H9 (cell line): Measurements from ENCODE around the gene SFXN2. TPM values are rescaled to one million over a fixed set of nuclear protein-coding genes. Genes with fewer than 3 reads are reported as not detected.

Experiments
- DNase-seq: peaks from one replicate; pipeline ENCODE4 v3.0.0-alpha.2; 2017
- H2AFZ ChIP-seq: one replicate; pipeline ENCODE4 v1.6.1; 2013; ENCODE audit warnings: mild to moderate bottlenecking, low read length, control low read depth, moderate library complexity
- H2AK5ac ChIP-seq: 2 replicates; pipeline ENCODE4 v1.6.1; 2013; ENCODE audit warnings: low read length, control low read depth, mixed read lengths; ENCODE audit not compliant: insufficient read length
- H2BK120ac ChIP-seq: one replicate; pipeline ENCODE4 v1.6.1; 2013; ENCODE audit warnings: low read depth, mild to moderate bottlenecking, low read length, control low read depth, inconsistent platforms; ENCODE audit not compliant: poor library complexity, severe bottlenecking
- H2BK12ac ChIP-seq: 2 replicates; pipeline ENCODE4 v1.6.1; 2013; ENCODE audit warnings: low read length, control low read depth, mixed read lengths, low read depth; ENCODE audit not compliant: insufficient read length
- H2BK15ac ChIP-seq: 2 replicates; pipeline ENCODE4 v1.6.1; 2013; ENCODE audit warnings: low read depth, low read length, control low read depth
- H2BK20ac ChIP-seq: one replicate; pipeline ENCODE4 v1.6.1; 2013; ENCODE audit warnings: low read depth, mild to moderate bottlenecking, low read length, control low read depth, inconsistent platforms; ENCODE audit not compliant: poor library complexity, severe bottlenecking
- H2BK5ac ChIP-seq: 2 replicates; pipeline ENCODE4 v1.6.1; 2013; ENCODE audit warnings: low read length, control low read depth, mixed read lengths; ENCODE audit not compliant: insufficient read length
- H3K14ac ChIP-seq: 2 replicates; pipeline ENCODE4 v1.6.1; 2013; ENCODE audit warnings: low read length, control low read depth; ENCODE audit not compliant: insufficient read depth
- H3K18ac ChIP-seq: 2 replicates; pipeline ENCODE4 v1.6.1; 2013; ENCODE audit warnings: low read depth, mild to moderate bottlenecking, mixed read lengths, low read length, control low read depth; ENCODE audit not compliant: insufficient read length
- H3K23ac ChIP-seq: 2 replicates; pipeline ENCODE4 v1.6.1; 2013; ENCODE audit warnings: low read length, control low read depth, mixed read lengths, low read depth; ENCODE audit not compliant: insufficient read length
- H3K23me2 ChIP-seq: 2 replicates; pipeline ENCODE4 v1.6.1; 2013; ENCODE audit warnings: low read depth, mild to moderate bottlenecking, mixed read lengths, low read length, control low read depth; ENCODE audit not compliant: insufficient read length, poor library complexity, severe bottlenecking
- H3K27ac ChIP-seq: 2 replicates; pipeline ENCODE4 v1.5.1; 2013; ENCODE audit warnings: low read length, control low read depth, mixed read lengths, low read depth; ENCODE audit not compliant: insufficient read length
- H3K27me3 ChIP-seq: 2 replicates; pipeline ENCODE4 v1.6.1; 2013; ENCODE audit warnings: low read length, control low read depth, inconsistent platforms; ENCODE audit not compliant: insufficient read depth
- H3K4ac ChIP-seq: 2 replicates; pipeline ENCODE4 v1.6.1; 2013; ENCODE audit warnings: low read depth, mild to moderate bottlenecking, control low read depth, inconsistent platforms, low read length, moderate library complexity
- H3K4me1 ChIP-seq: 2 replicates; pipeline ENCODE4 v1.6.1; 2013; ENCODE audit warnings: low read length, control low read depth, inconsistent platforms; ENCODE audit not compliant: insufficient read depth
- H3K4me2 ChIP-seq: 2 replicates; pipeline ENCODE4 v1.6.1; 2013; ENCODE audit warnings: low read length, control low read depth, mixed read lengths; ENCODE audit not compliant: insufficient read length, insufficient read depth
- H3K56ac ChIP-seq: 2 replicates; pipeline ENCODE4 v1.6.1; 2013; ENCODE audit warnings: low read depth, mild to moderate bottlenecking, mixed read lengths, low read length, control low read depth; ENCODE audit not compliant: insufficient read length
- H3K79me1 ChIP-seq: 2 replicates; pipeline ENCODE4 v1.6.1; 2013; ENCODE audit warnings: low read depth, mild to moderate bottlenecking, moderate library complexity, low read length, control low read depth, inconsistent platforms; ENCODE audit not compliant: insufficient read depth, poor library complexity, severe bottlenecking
- H3K79me2 ChIP-seq: 2 replicates; pipeline ENCODE4 v1.6.1; 2013; ENCODE audit warnings: low read length, control low read depth, inconsistent platforms; ENCODE audit not compliant: insufficient read depth
- H3K9ac ChIP-seq: 2 replicates; pipeline ENCODE4 v1.6.1; 2013; ENCODE audit warnings: low read length, control low read depth, mixed read lengths; ENCODE audit not compliant: insufficient read length; ENCODE audit errors: extremely low read depth
- H3K9me3 ChIP-seq: one replicate; pipeline ENCODE4 v1.6.1; 2013; ENCODE audit warnings: low read depth, low read length, inconsistent platforms; ENCODE audit not compliant: control insufficient read depth
- H3T11ph ChIP-seq: one replicate; pipeline ENCODE4 v1.6.1; 2013; ENCODE audit warnings: mild to moderate bottlenecking, low read length, control low read depth, inconsistent platforms
- H4K20me1 ChIP-seq: one replicate; pipeline ENCODE4 v1.6.1; 2013; ENCODE audit not compliant: control insufficient read depth, insufficient read length, insufficient read depth
- H4K5ac ChIP-seq: 2 replicates; pipeline ENCODE4 v1.6.1; 2013; ENCODE audit warnings: low read depth, mild to moderate bottlenecking, mixed read lengths, low read length, control low read depth; ENCODE audit not compliant: insufficient read length
- H4K8ac ChIP-seq: replicated peaks from 2 replicates; pipeline ENCODE4 v1.6.1; 2013; ENCODE audit warnings: low read length, control low read depth, mixed read lengths, low read depth; ENCODE audit not compliant: insufficient read length
- H4K91ac ChIP-seq: 2 replicates; pipeline ENCODE4 v1.6.1; 2013; ENCODE audit warnings: low read depth, mild to moderate bottlenecking, moderate library complexity, mixed read lengths, low read length, control low read depth; ENCODE audit not compliant: insufficient read length
- H3K27ac Mint-ChIP-seq, 3 experiments: 2 replicates in 2 of 3; 3 replicates in 1 of 3; pipeline ENCODE4 v1.8.0; 2020 to 2021; ENCODE audit warnings: mixed read lengths in 3 of 3, mild to moderate bottlenecking in 1 of 3, moderate library complexity in 1 of 3
- H3K27me3 Mint-ChIP-seq: 2 replicates; pipeline ENCODE4 v1.8.0; 2021; ENCODE audit warnings: low read depth, mild to moderate bottlenecking, moderate library complexity, mixed read lengths
- H3K36me3 Mint-ChIP-seq, 3 experiments: 2 replicates in 2 of 3; 3 replicates in 1 of 3; pipeline ENCODE4 v1.8.0; 2020 to 2021; ENCODE audit warnings: low read depth in 3 of 3, mixed read lengths in 3 of 3; ENCODE audit not compliant: insufficient read depth in 1 of 3
- H3K4me1 Mint-ChIP-seq, 2 experiments: 2 replicates each; pipeline ENCODE4 v1.8.0; 2020; ENCODE audit warnings: mixed read lengths in 2 of 2
- H3K4me3 Mint-ChIP-seq, 2 experiments: 2 replicates in 1 of 2; 3 replicates in 1 of 2; pipeline ENCODE4 v1.8.0; 2020 to 2021; ENCODE audit warnings: mild to moderate bottlenecking in 2 of 2, mixed read lengths in 2 of 2, moderate library complexity in 1 of 2
- H3K9me3 Mint-ChIP-seq, 2 experiments: 2 replicates in 1 of 2; 3 replicates in 1 of 2; pipeline ENCODE4 v1.8.0; 2020; ENCODE audit warnings: mild to moderate bottlenecking in 2 of 2, mixed read lengths in 2 of 2, moderate library complexity in 1 of 2
- CTCF ChIP-seq: fragments of 200-600 bp; sonication (generic); conservative IDR thresholded peaks from 3 replicates; pipeline ENCODE4 v1.8.0; 2021; ENCODE audit warnings: antibody characterized with exemption, mild to moderate bottlenecking
- WGBS: extraction: QIAGEN DNeasy Blood & Tissue Kit; methylation state at CpG from one replicate; pipeline ENCODE4 v1.1.7; 2013; ENCODE audit warnings: missing lambda C conversion rate, low lambda C conversion rate, mixed read lengths; ENCODE audit not compliant: insufficient read length; ENCODE audit errors: extremely low coverage; 5-methylcytosine and 5-hydroxymethylcytosine counted together
- total RNA-seq: library from RNA; stranded (reverse); gene quantifications from 2 replicates; pipeline ENCODE4 v1.2.1, GENCODE V29; 2021

Gene SFXN2
- total RNA-seq, 1 experiment from 2014 or later, result 34.7 TPM

GRCh38 chr10:102752934-102753664 lies 38.7 kb downstream of the SFXN2 start:
- Histone ChIP-seq H3K4me2 (no peak overlapping the region), H2AFZ (no peak overlapping the region), H3K27me3 (no peaks in the 10 kb centered on the region), H2AK5ac (no peak overlapping the region), H3K18ac (no peak overlapping the region), H3K23me2 (no peaks in the 10 kb centered on the region), H4K8ac (no peak overlapping the region), H4K20me1 (no peaks in the 10 kb centered on the region), H3K9me3 (no peaks in the 10 kb centered on the region), H3K56ac (no peak overlapping the region), H2BK12ac (no peak overlapping the region), H3T11ph (no peak overlapping the region), H4K91ac (no peak overlapping the region), H4K5ac (no peak overlapping the region), H3K27ac (no peak overlapping the region), H2BK20ac (no peak overlapping the region), H3K14ac (no peak overlapping the region), H3K79me1 (no peaks in the 10 kb centered on the region), H3K9ac (no peak overlapping the region), H3K4me1 (no peaks in the 10 kb centered on the region), H3K23ac (no peak overlapping the region), H2BK120ac (no peak overlapping the region), H2BK15ac (no peak overlapping the region), H3K4ac (no peak overlapping the region), H3K79me2 (no peaks in the 10 kb centered on the region), H2BK5ac (no peak overlapping the region)
- TF ChIP-seq CTCF, result peak; percentile 66
- Mint-ChIP-seq H3K27me3 (no peaks in the 10 kb centered on the region), H3K4me3 (no peak overlapping the region), H3K4me1 (peaks cover 6 to 15% of the 10 kb centered on the region in 2 experiments; a peak in 3 of 4 replicates), H3K27ac (peak overlapping the region in 1 of 3 experiments; percentile 51; a peak in 4 of 7 replicates), H3K9me3 (peaks cover 0 to 3% of the 10 kb centered on the region in 2 experiments; a peak in 2 of 5 replicates), H3K36me3 (peaks cover 0 to 2% (median 0%) of the 10 kb centered on the region in 3 experiments; a peak in 1 of 7 replicates)
- peak; percentile 49 for DNase-seq
- no CpG with 5 or more reads among the region's 4 CpGs for WGBS
